Activated B cell treated with CpG ODN at 0.5 μM for 24 hours (primary cell): ENCODE data around the gene RIMBP2. TPM values are rescaled to one million over a fixed set of nuclear protein-coding genes. Genes with fewer than 3 reads are reported as not detected.

Source experiments
- ATAC-seq: fragments of 200-7000 bp; cut with Tn5 transposase; one replicate; pipeline ENCODE4 v1.10.0; 2021; ENCODE audit warnings: low read depth, mild to moderate bottlenecking, moderate library complexity
- CTCF ChIA-PET: fragments of 350-600 bp; sonication (Branson Sonifier 250); formaldehyde crosslinking; loops from one replicate; lab custom pipeline; 2021; ENCODE audit warnings: antibody characterized with exemption; lab: Charles Lee
- POLR2A ChIA-PET: fragments of 350-600 bp; sonication (Branson Sonifier 250); formaldehyde crosslinking; loops from one replicate; lab custom pipeline; 2021; ENCODE audit warnings: antibody characterized with exemption; lab: Charles Lee
- DNase-seq: peaks from one replicate; pipeline ENCODE4 v3.0.0; 2022
- H3K27ac Mint-ChIP-seq: one replicate; pipeline ENCODE4 v1.8.0; 2020; ENCODE audit warnings: mixed read lengths
- H3K27me3 Mint-ChIP-seq: one replicate; pipeline ENCODE4 v1.8.0; 2021; ENCODE audit warnings: mixed read lengths
- H3K36me3 Mint-ChIP-seq: one replicate; pipeline ENCODE4 v1.8.0; 2021; ENCODE audit warnings: low read depth, mixed read lengths
- H3K4me1 Mint-ChIP-seq: one replicate; pipeline ENCODE4 v1.8.0; 2021; ENCODE audit warnings: mixed read lengths
- H3K4me3 Mint-ChIP-seq: one replicate; pipeline ENCODE4 v1.8.0; 2020; ENCODE audit warnings: mild to moderate bottlenecking, mixed read lengths
- H3K9me3 Mint-ChIP-seq: one replicate; pipeline ENCODE4 v1.8.0; 2020; ENCODE audit warnings: mixed read lengths
- CTCF ChIP-seq: fragments of 200-600 bp; IDR thresholded peaks from one replicate; pipeline ENCODE4 v1.8.0; 2022; ENCODE audit warnings: antibody characterized with exemption, mild to moderate bottlenecking
- intact Hi-C: fragments of 100-400 bp; cut with micrococcal nuclease; formaldehyde crosslinking; loops from one replicate; pipeline ENCODE4 v1.15.1; 2024
- total RNA-seq: library from RNA; stranded (reverse); gene quantifications from 2 replicates; pipeline ENCODE4 v1.2.3, GENCODE V29; 2022

Gene RIMBP2
- total RNA-seq, 1 donor from 2014 or later: not detected

DNA sequence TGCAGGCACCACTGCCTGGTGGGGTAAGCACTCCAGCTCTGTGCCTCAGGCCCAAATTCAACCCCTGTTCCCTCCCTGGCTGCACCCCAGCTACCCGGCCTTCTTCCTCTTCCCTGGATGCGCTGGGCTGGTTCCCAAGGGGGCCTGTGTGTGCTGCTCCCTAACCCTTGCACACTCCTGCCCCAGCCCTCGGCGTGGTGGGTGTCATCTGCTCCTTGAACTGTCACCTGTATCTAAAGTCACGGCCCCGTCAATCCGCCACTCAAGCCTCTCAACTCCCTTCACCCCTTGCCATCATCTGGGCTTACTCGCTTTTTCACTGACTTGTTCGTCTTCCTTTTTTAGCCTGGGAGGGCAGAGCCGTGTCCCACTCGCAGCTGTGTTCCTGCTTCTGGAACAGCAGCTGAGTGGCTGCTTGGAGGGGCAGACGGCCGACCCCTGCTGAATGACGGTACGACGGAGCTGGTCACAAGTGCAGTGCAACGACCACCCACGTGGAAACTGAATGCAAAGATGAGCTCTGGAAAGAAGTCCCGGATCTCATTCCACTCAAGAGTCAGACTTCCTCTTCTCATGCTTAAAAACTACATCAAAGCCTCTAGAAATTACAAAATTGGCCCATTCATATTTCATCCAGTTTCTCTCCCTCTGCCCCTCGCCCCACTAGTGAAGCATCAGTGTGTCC is 239.5 kb downstream of the RIMBP2 start:
- Mint-ChIP-seq H3K9me3 (no peaks in the 10 kb centered on the region), H3K27ac (no peak overlapping the region), H3K4me3 (no peak overlapping the region), H3K36me3 (no peaks in the 10 kb centered on the region), H3K27me3 (no peaks in the 10 kb centered on the region), H3K4me1 (no peaks in the 10 kb centered on the region)
- CTCF ChIA-PET: no interaction called here
- intact Hi-C loops: no loop called here
- ATAC-seq (no peak), DNase-seq (no peak)
- no peak for TF ChIP-seq CTCF
- POLR2A ChIA-PET: no interaction called here

DNA sequence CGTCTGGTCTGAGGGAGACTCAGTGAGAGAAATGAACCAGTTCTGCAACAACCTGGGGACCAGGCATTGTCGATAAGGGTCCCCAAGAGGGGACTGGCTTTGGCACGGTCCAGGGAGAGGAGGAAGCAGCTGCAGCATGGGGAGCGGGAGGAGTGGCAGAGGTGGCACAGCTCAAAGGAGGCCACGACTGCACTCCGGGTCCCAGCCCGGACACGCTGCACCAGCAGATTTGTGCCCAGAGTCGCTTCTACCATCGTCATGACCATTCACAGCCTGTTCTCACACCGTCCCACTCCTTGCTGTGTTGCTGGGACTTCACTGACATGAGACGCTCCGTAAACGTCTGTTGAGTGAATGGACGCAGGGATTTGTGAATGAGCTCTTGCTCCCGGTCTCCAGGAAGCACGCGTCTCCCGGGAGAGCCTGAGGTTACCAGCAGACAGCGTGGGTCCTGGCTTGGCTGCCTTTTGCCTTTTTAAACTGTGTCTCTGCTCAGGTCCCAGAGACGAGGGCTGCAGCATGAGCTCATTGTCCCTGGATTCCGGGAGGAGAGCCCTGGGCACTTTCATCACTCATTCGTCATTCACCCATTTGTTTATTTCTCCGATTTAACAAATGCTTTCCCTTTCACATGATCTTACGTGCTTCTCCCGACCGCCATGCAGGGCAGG is 241.4 kb downstream of the RIMBP2 start:
- H3K27me3 Mint-ChIP-seq: no peaks in the 10 kb centered on the region
- no peaks in the 10 kb centered on the region for H3K9me3 Mint-ChIP-seq
- H3K36me3 Mint-ChIP-seq: no peaks in the 10 kb centered on the region
- ATAC-seq: no peak
- H3K4me1 Mint-ChIP-seq: no peaks in the 10 kb centered on the region
- ChIA-PET CTCF (no interaction called here), POLR2A (no interaction called here)
- no peak overlapping the region for H3K4me3 Mint-ChIP-seq
- DNase-seq: no peak
- TF ChIP-seq CTCF: no peak
- intact Hi-C loops: no loop called here
- no peak overlapping the region for H3K27ac Mint-ChIP-seq

- no peak for DNase-seq
- intact Hi-C loops: no loop called here
- Mint-ChIP-seq H3K27me3 (no peaks in the 10 kb centered on the region), H3K36me3 (no peaks in the 10 kb centered on the region), H3K27ac (no peak overlapping the region), H3K4me3 (no peak overlapping the region), H3K4me1 (no peaks in the 10 kb centered on the region), H3K9me3 (peaks cover 2% of the 10 kb centered on the region)
- TF ChIP-seq CTCF: no peak
- ChIA-PET CTCF (no interaction called here), POLR2A (no interaction called here)
- no peak for ATAC-seq
These were observed 242.8 kb downstream of the RIMBP2 start for GRCh38 chr12:130473266-130473665.

DNA sequence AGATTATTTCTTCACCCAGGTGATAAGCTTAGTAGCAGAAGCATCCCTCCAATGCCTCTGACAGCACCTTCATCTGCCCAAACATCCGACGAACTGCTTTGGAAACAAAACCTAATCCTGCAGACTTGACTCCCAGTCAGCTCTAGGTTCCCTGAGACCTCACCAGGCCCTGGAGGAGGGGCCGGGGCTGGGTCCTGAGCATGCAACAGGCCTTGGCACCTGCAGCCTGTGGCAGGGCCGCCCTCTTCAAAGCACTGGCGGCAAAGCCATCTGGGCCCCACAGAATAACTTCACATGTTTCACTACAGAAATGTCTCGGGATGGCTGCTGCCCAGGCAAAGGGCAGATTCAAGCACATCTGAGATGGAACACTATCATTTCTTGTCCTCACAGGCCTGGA is 245.1 kb downstream of the RIMBP2 start:
- CTCF ChIA-PET: no interaction called here
- TF ChIP-seq CTCF: no peak

GRCh38 chr12:130469552-130469951 is 246.5 kb downstream of the RIMBP2 start:
- ATAC-seq (no peak), DNase-seq (no peak)
- CTCF ChIA-PET: no interaction called here
- H3K27me3 Mint-ChIP-seq: no peaks in the 10 kb centered on the region
- no peak overlapping the region for H3K27ac Mint-ChIP-seq
- H3K9me3 Mint-ChIP-seq: peaks cover 2% of the 10 kb centered on the region
- intact Hi-C loops: no loop called here
- no peaks in the 10 kb centered on the region for H3K4me1 Mint-ChIP-seq
- H3K4me3 Mint-ChIP-seq: no peak overlapping the region
- POLR2A ChIA-PET: no interaction called here
- no peak for TF ChIP-seq CTCF
- H3K36me3 Mint-ChIP-seq: no peaks in the 10 kb centered on the region

More for the DNA sequence above, 245.1 kb downstream of the RIMBP2 start:
- Mint-ChIP-seq H3K4me3 (no peak overlapping the region), H3K4me1 (no peaks in the 10 kb centered on the region), H3K36me3 (no peaks in the 10 kb centered on the region), H3K27ac (no peak overlapping the region), H3K27me3 (no peaks in the 10 kb centered on the region), H3K9me3 (peaks cover 2% of the 10 kb centered on the region)
- POLR2A ChIA-PET: no interaction called here
- intact Hi-C loops: no loop called here
- ATAC-seq (no peak), DNase-seq (no peak)
